Measurements from ENCODE around the gene CALD1.

GRCh38 chr7:134899729-134900128, 120.3 kb downstream of the CALD1 start:
- TF ChIP-seq CTCF (IDR thresholded peaks at IDR 0.05; ENCODE audit: low read length), result no peak
- TF ChIP-seq EZH2 (IDR thresholded peaks at IDR 0.05; ENCODE audit: borderline replicate concordance, low read length), result no peak

All from OCI-LY1 (cell line).